ENCODE measurements around the gene FOXO4. TPM values are rescaled to one million over a fixed set of nuclear protein-coding genes. Genes with fewer than 3 reads are reported as not detected.
A peak's percentile ranks its signal among the peaks of the same experiment; 100 is the strongest.

FOXO4 gene
- total and polyA plus RNA-seq, 2 of the 13 experiments (the other 11 are each of a cell fraction or from before 2014, with no cell fraction given), result 5.1 to 5.7 TPM

- TF ChIP-seq ZNF367 (CRISPR knock-in tag; IDR thresholded peaks at IDR 0.05; ENCODE audit: borderline replicate concordance), result no peak
- no peak for TF ChIP-seq ZBTB8A (CRISPR knock-in tag; IDR thresholded peaks at IDR 0.05; ENCODE audit: borderline replicate concordance, low read depth)
- no peak for TF ChIP-seq FOSL1 (CRISPR knock-in tag; IDR thresholded peaks at IDR 0.05; ENCODE audit: borderline replicate concordance)
- TF ChIP-seq ZNF337 (CRISPR knock-in tag; IDR thresholded peaks at IDR 0.05; ENCODE audit: borderline replicate concordance, low read depth), result 0 out of 2 replicates have a peak, but pooled peaks have one; percentile 23
- no peak for TF ChIP-seq TRAFD1 (CRISPR knock-in tag; IDR thresholded peaks at IDR 0.05; ENCODE audit: borderline replicate concordance)
- no peak for TF ChIP-seq ZBTB46 (CRISPR knock-in tag; IDR thresholded peaks at IDR 0.05; ENCODE audit: borderline replicate concordance)
- TF ChIP-seq NCOA5 (CRISPR knock-in tag; IDR thresholded peaks at IDR 0.05), result no peak
- TF ChIP-seq PBX3 (CRISPR knock-in tag; IDR thresholded peaks at IDR 0.05; ENCODE audit: borderline replicate concordance), result no peak
- TF ChIP-seq LCORL (IDR thresholded peaks at IDR 0.05), result no peak
- no peak for TF ChIP-seq LCORL (CRISPR knock-in tag; IDR thresholded peaks at IDR 0.05)
- TF ChIP-seq BHLHE40 (IDR thresholded peaks at IDR 0.05; ENCODE audit: low read length), result peak; percentile 81
- TF ChIP-seq ZFP1 (CRISPR knock-in tag; IDR thresholded peaks at IDR 0.05), result no peak
- no peak for TF ChIP-seq SIX4 (CRISPR knock-in tag; IDR thresholded peaks at IDR 0.05)
- TF ChIP-seq, protein P1, sequence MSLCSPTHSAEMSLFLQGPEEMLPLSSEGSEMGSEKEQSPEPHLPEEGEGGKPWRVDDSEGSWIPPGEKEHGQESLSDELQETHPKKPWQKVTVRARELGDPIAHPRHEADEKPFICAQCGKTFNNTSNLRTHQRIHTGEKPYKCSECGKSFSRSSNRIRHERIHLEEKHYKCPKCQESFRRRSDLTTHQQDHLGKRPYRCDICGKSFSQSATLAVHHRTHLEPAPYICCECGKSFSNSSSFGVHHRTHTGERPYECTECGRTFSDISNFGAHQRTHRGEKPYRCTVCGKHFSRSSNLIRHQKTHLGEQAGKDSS (CRISPR knock-in tag; IDR thresholded peaks at IDR 0.05; ENCODE audit: borderline replicate concordance, low read depth), result 0 out of 2 replicates have a peak, but pooled peaks have one; percentile 62
- TF ChIP-seq CTCF (CRISPR knock-in tag; IDR thresholded peaks at IDR 0.05), result no peak
- peak; percentile 24; the same call in 1 of the 2 replicates for TF ChIP-seq FOXP4 (CRISPR knock-in tag; IDR thresholded peaks at IDR 0.05)
- TF ChIP-seq MZF1 (CRISPR knock-in tag; IDR thresholded peaks at IDR 0.05; ENCODE audit: borderline replicate concordance), result no peak
- no peak; the same call in 1 of the 2 replicates for TF ChIP-seq ZNF558 (CRISPR knock-in tag; IDR thresholded peaks at IDR 0.05; ENCODE audit: borderline replicate concordance)
- TF ChIP-seq ZNF891 (CRISPR knock-in tag; IDR thresholded peaks at IDR 0.05), result no peak
Observed at GRCh38 chrX:71068044-71068918, 27.4 kb upstream of the FOXO4 start, which contains the start of gene SNX12 (continued).

Data from HepG2 (cell line).